ENCODE measurements around the gene EXOC4.

EXOC4 gene

DNA sequence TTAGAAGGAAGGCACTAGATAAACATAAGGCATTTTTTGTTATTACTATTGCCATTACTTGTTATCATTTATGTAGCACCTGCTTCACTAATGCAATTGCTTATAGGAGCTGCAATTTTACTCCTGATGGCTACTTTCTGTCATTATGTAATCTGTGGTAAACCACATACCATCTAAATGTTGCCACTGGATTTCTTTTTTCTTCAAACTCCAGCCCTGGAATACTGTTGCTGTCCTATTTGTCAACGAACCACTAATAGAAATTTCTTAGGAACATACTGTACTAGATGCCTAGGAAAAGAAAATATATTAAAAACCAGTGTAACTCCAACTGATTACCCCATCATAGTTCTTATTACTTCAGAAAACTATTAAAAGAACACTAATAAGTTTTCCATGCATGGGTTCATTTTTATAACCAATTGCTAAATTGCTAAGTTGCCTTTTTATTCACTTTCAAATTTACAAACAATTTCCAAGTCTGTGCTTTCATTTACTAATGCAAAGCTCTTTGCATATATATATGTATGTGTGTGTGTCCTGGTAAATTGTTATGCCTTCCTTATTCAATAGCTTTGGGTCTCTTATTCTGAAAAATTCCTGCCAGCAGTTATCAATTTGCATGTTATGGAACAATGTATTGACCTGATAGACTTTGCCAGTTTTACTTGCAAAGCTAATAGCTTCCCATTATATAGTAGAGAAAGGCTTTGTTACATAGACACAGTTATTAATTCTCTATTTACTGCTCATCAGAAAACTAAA lies 287.4 kb downstream of the EXOC4 start:
- no peak for DNase-seq (ENCODE audit: low spot score)

DNA sequence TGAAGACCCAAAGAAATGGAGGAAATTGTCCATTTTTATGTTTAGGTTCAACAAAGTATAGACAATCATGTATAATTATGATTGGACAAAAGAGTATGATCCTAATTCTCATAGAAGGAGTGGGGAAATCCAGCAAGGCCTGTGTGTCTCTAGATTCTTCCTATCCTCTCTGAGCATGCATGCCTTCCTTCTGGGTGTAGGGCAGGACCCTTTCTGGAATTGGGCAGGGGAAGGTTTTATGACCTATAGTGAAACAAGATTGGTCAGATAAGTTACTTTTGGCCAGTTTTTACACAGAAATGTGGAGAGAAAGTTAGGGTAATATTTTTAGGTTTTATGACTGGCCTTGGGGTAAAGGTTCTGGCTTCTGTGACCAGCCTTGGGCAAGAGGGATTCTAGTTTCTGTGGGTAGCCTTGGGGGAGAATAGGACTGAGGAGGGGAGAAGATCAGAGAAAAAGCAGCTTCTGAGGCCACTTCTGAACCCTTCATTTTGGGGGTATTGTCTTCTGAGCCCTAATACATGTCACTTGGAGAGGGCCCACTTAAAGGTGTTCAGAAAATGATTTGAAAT lies 289.4 kb downstream of the EXOC4 start:
- DNase-seq (ENCODE audit: low spot score) = no peak

DNA sequence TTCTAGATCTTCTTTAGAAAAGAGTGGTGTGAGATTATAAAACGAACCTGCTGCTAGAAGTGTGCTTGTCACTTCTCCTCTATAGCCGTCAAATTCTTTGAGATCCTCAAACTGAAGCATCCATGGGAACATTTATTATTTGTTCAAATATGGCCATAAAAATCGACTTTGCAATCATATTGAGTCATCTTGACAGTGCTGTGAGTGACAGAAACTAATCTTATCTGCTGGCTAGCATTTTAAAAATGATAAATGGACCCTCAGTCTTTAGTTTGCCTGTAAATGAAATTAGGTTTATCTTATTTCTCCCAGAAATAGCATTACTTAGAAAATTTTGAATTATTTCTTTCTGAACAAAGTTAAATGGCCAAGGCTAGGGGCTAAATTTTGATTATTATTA lies 290.8 kb downstream of the EXOC4 start:
- no peak for DNase-seq (ENCODE audit: low spot score)

DNA sequence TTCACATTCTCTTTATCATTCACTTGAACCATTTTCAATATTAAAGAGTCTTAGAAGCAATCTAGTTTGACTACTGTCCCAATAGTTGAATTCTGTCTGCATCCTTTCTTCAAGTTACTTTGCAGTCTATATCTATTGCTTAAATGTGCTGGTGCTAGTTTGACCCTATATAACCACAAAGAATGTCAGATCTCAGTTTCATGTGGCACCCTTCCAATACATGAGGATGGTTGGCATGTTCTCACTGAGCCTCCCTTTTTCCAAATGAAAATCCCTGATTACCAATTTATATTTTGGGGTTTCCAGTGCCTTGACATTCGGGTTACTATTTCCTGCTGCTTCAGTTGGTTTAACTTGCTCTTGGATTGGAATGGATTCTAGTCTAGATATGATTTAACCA lies 292.7 kb downstream of the EXOC4 start:
- DNase-seq (ENCODE audit: low spot score) = no peak

DNA sequence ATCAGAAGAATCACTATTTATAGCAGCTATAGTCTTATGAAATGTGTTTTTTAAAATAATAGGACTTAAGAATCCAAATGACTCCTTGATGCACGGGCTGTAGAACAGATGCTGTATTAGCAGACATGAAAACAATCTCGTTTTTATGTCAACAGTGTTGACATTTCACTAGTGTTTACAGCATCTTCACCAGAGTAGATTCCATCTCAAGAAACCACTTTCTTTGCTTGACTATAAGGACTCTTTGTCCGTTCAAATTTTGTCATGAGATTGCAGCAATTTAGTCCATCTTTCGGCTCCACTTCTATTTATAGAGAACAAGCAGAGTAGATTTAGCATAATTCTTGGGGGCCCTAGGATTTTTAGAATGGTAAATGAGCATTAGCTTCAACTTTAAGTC lies 295.1 kb downstream of the EXOC4 start:
- DNase-seq (ENCODE audit: low spot score) = no peak

DNA sequence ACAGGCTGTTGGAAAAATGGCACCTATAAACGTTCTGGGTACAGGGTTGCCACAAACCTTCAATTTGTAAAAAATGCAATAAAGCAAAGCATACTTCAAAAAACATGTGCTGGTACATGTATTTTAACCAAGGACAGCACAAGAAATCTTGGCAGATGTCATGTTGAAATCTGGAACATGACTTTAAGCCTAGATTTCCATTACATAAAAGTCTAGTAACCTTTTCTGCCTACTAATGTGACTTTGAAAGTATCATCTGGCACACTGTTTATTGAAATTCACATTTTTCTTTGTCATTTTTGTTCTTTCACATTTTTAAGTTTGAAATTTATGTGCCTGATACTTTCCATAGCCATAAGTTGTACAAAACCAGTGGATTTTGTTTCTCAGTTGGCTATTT lies 296.8 kb downstream of the EXOC4 start:
- no peak for DNase-seq (ENCODE audit: low spot score)

DNA sequence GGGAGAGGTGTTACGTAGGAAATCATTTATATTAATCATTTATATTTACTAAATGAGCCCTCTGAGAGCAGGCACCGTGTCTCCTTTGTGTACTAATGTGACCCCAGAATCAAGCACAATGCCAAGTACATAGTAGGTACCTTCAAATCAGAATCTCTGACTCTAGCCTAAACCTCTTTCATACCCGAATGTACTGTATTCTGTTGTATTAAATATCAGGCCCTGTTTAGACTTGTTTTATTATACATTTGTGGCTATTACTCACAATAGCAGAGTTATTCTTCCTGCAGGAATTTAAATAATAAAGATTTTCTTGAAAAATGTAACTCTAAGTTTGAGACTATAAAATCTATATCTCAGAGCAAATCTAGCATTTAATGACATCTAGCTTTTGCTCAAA lies 297.3 kb downstream of the EXOC4 start:
- no peak for DNase-seq (ENCODE audit: low spot score)

DNA sequence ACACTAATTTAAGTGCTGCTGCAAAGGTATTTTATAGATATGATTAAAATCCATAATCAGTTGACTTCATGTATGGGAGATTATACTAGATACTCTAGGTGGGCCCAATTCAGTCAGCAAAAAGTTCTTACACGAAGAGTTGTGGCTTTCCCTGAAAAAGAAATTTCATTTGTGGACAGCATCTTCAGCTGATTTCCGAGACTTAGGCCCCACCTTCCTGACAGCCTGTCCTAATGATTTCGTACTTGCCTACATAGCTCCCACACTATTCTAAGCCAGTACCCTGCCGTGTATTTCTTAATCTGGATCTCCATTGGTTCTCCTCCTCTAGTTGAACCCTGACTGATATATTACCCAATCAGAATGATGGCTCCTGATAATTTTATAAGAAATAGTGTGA lies 297.9 kb downstream of the EXOC4 start:
- DNase-seq (ENCODE audit: low spot score) = no peak

DNA sequence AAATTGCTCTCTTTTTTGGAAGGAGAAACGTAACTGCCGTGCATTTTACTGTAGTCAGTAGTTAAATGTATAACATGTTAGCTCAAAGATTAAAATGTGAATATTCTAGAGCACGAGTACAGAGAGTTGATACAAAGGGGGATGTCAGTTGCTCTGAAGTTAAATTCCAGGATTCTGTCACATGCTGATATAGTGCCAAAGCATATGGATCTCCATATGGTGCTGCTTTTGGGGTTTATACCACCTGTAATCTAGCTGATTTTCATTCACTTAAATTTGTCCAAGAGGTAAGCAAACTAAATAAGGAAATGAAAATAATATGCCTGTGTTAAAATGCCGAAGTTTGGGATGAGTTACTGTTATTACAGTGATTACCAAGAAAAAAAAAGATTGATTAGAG lies 298.6 kb downstream of the EXOC4 start:
- no peak for DNase-seq (ENCODE audit: low spot score)

DNA sequence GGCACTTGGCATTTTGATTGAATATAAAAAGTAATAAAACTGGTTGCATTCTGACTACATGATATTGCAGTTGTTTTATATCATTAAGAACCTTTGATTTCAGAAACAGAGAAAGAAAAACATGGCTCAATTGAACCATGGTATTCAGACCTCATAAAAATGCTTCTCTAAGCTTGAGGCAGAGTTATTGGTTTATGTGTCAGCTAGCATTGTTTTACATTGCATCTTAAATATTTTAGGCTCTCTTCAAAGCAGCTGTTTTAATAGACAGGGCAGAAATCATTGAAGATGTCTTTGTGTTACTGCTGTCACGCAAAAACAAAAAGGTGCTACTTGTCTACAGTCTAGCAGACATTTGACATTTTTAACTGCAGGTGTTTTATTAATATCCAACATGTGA lies 299.2 kb downstream of the EXOC4 start:
- DNase-seq (ENCODE audit: low spot score) = no peak

DNA sequence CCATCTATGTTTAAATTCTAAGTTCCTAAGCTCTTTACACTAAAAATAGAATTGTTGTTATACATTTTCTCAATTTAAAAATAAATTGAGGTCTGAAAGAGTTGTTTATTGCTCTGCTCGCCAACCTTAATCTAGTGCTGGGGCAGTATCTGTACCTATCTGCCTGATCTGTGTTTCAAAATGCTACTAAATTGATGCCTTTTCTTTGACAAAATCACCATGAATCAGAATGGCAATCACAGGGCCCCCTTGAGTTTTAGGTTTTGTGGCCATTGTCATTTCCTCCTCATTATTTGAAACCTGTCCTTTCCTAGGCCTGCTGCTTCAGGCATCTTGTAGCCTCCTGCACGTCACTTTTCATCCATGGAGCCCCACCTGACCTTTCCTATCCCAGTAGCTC lies 301.5 kb downstream of the EXOC4 start:
- no peak for DNase-seq (ENCODE audit: low spot score)

DNA sequence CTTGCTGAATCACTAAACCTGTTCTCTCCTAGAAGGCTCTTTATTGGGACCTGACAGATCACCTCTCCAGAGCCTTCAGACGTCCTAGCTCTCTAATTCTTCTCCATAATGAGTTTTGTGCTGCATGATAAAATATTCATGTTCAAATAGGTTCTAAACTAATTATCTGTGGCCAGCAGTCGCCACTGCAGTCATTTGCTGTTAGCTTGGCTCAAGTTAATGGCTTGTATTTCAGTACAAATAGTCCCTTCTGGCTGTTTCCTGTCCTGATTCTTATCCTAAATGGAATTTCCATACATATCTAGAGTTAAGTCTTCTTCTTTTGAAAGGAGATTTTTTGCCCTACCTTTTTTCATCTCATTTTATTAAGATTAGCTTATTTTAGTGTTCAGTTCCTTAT lies 303.2 kb downstream of the EXOC4 start:
- no peak for DNase-seq (ENCODE audit: low spot score)

DNA sequence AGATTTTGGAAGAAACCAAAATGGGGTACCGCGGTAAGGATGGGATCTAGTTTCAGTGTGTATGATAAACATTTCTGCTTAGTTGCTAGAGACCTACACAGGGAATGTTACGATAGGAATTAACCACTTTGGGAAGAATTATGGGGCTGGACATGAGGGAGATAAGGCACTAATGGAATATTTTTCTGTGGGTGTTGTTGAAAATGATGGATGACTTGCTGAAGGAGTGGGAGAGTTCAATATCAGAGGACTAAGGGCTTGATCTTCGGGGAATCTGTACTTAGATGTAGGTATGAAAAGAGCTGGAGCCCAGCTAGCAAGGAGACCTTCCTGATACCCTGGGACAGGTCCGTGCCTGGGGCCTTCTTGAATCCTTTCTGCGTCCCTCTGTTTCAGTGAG lies 303.7 kb downstream of the EXOC4 start:
- DNase-seq (ENCODE audit: low spot score) = no peak

DNA sequence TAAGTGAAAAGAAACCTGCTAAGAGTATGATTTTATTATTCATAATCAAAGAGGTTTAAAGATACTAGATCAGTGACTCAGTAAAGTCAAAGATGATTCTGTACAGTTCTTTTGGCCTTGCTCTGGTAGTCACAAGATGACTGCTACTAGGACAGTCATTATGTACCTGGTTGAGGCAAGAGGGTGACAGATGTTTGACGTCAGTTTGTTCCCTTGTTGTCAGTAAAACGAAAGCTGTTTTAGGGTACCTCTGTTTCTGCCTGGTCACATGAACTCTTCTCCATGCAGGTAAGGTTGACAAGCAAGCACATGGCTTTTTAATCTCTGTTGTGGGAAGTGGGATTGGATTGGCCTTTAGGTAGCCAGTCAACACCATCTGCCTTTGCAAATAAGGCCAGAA lies 308.0 kb downstream of the EXOC4 start:
- DNase-seq (ENCODE audit: low spot score) = no peak

DNA sequence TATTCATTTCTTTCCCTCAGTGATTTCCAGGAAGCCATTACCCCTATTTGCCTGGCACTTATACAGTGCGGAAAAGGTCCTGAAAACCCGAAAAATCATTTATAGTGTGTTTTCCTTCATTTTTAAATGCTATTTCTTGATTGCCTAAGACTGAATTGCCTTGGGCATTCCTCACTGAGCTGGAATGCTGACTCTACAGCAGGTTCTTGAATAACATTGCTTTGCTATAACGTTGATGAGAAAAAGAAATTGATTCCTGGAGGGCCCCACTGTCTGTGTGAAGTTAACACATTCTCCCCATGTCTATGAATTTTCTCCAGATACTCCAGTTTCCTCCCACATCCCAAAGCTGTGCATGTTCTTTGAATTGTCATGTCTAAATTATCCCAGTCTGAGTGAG lies 308.5 kb downstream of the EXOC4 start:
- no peak for DNase-seq (ENCODE audit: low spot score)

DNA sequence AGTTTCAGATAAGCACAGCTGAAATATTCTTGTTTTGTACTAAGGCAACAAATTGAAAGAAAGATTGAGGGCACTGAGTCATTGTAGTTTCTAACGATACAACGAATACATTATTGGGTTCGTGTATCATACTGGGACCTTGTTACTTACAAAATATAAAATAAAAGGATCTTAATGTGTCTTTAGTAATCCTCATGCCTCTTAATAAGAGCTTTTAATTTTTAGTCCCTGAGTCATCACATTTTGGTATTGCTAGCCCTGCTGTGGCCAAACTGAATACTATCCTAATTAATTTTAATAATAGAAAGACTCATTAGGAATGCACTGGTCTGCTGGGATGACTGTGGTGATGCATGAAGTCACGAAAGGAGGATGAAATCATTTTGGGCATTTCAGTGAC lies 309.7 kb downstream of the EXOC4 start:
- DNase-seq (ENCODE audit: low spot score) = no peak

DNA sequence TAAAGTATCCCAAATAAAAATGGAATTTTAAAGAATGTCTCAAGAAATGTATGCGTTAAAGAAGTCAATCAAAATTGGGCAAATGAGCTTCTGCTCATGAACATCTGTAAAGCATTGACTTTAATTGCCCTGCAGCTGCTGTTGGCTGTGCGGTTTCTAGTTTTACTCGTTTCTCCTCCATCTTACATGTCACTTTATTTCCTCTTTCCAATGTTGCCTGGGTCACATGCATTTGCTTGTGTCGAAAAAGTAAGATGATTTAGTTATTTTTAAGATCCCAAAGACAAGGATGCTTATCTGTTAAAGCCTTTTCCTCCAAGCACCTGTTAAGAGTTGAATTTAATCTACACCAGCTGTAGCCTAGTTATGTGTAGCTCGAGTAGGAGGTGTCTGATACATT lies 310.4 kb downstream of the EXOC4 start:
- DNase-seq (ENCODE audit: low spot score) = no peak

DNA sequence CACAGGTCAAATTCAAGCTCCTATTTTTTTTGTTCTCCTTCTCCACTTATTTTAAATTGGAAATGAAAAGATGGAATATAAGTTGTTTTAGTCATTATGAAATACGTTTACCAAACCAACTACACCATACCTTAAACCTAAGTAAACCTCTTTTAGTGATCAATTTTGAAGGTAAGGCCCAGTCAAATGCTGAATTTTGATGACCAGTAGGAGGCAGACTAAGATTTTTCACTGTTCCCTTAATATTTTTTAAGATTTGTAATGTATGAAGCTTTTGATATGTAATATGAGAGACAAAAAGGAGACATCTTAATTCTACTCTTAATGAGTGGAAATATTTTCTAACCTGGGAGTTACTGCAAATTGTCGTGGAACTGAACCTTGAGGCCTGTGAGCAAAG lies 311.6 kb downstream of the EXOC4 start:
- no peak for DNase-seq (ENCODE audit: low spot score)

DNA sequence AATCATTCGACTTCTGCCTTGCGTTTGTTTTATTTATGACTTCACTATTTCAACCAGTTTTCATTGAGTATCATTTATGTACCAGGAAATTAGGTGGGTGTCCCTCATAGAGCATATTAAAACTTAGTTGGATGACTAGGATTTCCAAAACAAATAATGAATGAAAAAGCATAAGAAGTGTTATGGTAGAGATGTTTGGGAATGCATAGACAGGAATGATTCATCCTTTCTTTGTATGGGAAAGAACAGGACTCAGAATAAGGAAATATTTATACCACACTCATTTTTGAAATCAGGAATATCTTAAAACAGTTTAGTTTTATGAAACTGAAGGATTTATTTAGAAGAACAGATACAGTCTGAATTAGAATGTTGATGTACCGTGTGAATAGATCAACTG lies 315.7 kb downstream of the EXOC4 start:
- no peak for DNase-seq (ENCODE audit: low spot score)

DNA sequence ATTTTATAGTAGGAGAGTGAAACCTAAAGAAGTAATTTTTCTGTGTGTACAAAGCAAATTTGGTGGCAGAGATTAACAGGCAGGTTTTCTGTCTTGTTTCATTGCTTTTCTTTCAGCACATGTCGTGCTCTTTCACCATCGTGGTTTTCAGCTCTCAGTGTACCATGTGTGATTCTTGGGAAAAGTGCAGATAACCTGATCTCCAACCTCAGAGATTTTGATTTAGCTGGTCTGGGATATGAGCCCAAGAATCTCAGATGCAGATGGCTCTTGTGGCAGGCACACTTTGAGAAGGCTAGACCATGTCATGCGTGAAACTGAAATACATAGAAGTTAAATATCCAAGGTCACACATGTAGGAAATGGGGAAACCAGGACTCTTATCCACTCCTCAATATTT lies 317.4 kb downstream of the EXOC4 start:
- DNase-seq (ENCODE audit: low spot score) = no peak

DNA sequence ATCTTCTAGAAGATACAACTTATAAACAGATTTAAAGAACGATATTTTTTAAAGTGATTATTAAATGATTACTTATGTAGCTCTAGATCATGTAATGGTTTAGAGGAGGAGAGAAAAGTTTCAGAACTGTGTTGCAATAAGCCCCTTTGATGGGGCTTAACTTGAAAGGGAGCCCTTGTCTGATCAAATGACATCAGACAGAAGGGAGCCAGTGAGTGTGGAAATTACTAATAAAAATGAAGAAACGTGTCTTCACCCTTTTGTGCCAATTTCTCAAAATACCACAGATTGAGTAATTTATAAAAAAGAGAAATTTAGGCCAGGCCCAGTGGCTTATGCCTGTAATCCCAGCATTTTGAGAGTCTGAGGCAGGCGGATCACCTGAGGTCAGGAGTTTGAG lies 318.2 kb downstream of the EXOC4 start:
- no peak for DNase-seq (ENCODE audit: low spot score)

DNA sequence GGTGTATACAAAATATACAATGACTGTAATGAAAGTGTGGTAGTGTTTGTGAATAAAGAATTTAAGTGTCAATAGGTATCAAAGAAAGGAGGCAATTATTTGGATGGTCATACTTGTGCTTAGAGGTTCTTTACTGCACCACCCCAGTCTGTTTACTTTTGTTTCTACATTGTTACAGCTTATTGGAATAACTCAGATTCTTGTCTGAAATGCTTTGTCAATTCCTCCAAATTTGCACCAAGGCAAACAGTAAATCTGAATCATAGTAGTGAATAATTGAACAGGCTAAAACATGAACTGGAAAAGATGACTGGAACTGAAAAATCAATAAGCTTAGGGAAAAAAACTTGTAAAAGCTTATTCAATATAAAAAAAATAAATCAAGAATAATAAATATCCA lies 319.2 kb downstream of the EXOC4 start:
- DNase-seq (ENCODE audit: low spot score) = no peak

DNA sequence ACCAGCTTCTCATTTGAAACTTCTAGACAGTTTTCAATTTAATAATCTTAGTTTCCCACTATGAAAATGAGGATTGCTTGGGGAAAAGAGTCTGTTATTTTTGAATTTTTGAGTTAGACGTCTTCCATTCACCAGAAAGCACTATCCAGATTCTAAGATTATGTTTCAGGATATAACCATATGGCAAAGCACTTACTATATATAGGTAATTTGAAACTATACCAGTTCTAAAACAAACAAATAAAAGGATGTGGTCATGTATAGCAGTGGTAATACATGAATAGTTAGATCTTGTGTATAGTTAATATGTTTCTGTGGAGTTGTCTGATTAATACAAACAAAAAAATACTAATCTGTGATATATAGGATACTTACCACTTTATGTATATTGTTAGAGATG lies 320.0 kb downstream of the EXOC4 start:
- no peak for DNase-seq (ENCODE audit: low spot score)

DNA sequence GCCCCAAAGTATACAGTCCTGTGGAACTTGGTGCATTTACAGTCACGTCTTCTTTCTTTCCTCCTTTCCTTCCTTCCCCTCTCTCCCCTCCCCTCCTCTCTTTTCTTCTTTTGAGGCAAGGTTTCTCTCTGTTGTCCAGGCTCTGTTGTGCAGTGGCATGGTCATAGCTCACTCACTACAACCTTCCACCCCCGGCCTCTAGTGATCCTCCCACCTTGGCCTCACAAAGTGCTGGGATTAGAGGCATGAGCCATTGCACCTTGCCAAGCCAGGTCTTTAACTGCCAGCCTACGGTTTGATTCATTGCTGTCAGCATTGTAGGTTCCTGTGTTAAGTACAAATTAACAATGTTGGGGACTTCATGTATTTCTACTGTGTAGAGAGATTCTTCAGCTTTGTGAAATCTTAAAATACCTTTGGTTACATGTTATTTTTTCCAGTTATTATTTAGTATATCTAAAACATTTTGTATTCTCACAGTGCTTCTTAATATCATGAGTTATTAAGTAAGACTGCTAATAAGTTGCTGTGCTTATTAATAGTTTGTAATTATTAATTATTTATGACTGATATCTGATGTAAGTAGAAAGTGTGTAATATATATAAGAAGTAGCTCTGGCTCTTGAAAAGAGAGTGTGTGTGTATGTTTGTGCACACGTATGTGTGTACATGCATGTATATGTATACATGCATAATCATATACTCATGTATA lies 320.8 kb downstream of the EXOC4 start:
- no peak for DNase-seq (ENCODE audit: low spot score)

Measured in LoVo (cell line).